ENCODE data around the gene TFDP2.

TFDP2 gene, protein sequence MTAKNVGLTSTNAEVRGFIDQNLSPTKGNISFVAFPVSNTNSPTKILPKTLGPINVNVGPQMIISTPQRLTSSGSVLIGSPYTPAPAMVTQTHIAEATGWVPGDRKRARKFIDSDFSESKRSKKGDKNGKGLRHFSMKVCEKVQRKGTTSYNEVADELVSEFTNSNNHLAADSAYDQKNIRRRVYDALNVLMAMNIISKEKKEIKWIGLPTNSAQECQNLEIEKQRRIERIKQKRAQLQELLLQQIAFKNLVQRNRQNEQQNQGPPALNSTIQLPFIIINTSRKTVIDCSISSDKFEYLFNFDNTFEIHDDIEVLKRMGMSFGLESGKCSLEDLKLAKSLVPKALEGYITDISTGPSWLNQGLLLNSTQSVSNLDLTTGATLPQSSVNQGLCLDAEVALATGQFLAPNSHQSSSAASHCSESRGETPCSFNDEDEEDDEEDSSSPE

DNA sequence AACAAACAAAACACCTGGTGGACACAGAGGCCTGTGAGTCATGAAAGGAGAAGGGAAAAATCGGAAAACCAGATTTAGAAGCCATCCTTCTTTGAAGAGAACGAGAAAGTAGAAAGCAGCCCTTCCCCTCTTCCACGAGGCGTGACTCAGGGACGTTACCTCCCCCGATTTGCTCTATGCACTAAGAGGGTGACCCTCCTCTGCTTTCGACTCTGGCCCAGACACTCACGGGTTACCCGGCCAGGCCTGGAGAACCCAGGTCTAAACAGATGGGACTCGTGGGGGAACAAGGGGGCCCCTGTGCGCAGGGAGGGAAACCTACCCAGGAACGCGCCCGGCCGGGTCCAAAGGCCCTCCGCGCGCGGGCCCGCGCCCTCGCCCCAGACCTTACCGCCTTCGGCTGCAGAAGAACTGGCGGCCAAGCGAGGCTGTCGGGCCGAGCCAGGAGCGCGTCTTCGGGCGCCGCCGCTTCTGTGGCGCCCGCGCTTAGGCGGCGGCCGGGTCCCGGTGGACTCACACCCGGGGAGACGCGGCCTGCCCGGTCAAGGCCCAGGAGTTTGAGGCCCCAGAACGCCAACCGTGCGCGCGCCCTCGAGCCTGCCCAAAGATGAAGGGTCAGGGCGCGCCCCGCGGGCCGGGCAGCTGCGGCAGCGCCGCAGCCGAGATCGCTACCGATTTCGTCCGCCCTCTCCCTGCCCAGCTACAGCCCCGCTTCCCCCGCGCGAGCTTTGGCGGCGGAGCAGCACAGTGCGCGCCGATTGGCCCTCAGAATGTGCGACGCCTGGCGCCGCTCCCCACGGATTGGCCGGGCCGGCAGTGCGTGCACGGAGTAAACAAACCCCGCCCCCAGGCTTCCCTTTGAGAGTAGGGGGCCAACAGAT is at the start of gene TFDP2:
TSS of gene TFDP2 (minus strand) at position 753 of the 881 bp plus-strand sequence. CDS start 47,795 bp downstream, outside the sequence.
- peak; percentile 70 to 72 for DNase-seq (ENCODE audit: low spot score in 2 of 2)
- H3K4me3 Mint-ChIP-seq: peak within 1 kb of the TSS; percentile 87
- no peaks in the 10 kb centered on the region for H3K27me3 Mint-ChIP-seq
- peak; percentile 99 for ATAC-seq (replicated peaks; ENCODE audit: extremely low read depth, poor library complexity, severe bottlenecking)
- peak within 1 kb of the TSS; percentile 89 for H3K27ac Mint-ChIP-seq (ENCODE audit: low read depth)
- no peaks in the 10 kb centered on the region for H3K9me3 Mint-ChIP-seq
- peaks cover 2% of the 10 kb centered on the region for H3K36me3 Mint-ChIP-seq (ENCODE audit: insufficient read depth)
- H3K4me1 Mint-ChIP-seq: peaks cover 27% of the 10 kb centered on the region

DNA sequence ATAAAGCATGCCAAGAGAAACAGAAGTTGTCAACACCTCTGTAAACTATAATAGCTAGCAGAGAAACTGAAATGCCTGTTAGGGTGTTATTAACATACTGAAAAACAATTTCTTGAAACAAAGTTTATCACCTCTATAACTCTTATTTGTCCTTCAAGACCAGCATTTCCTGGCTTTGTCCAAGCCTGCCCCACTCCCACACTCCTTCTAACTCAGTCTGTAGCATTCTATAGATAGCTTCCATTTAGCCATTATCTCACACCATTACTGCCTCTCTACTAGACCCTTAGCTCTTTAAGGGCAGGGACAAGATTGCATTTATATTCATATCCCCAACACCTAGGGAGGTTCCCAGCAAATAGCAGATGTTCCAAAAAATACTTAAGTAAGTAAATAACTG is 39.5 kb upstream of the TFDP2 start:
- H3K27ac Mint-ChIP-seq (ENCODE audit: low read depth): no peak overlapping the region

DNA sequence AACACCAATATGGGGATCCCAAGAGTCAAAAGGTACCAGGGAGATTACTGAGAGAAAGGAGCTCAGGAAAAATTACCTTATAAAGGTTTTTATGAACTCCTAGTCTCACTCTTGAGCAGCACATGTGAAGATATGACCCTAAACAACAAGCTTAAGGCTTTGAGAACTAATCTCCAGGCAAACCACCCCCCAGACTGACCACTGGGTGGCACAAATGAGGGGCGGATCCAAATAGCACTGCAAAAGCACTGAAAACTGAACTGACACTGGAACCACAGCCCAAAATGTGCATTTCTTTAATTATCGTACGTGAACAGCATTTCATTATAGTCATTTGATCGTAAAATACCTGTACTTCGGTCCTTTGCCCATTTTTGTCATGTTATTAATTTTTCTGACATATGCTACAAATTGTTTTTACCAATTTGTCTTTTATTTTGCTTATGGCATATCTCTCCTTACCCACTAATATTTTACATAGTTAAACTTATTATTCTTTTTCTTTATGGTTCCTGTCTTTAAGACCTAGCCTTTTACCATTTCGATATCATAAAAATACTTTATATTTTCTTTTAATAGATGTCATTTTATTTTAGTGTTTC is 31.5 kb upstream of the TFDP2 start:
- DNase-seq (ENCODE audit: low spot score in 2 of 2) (peak in 1 of 2 donors; percentile 23), ATAC-seq (replicated peaks; ENCODE audit: extremely low read depth, poor library complexity, severe bottlenecking) (no peak)
- no peaks in the 10 kb centered on the region for H3K9me3 Mint-ChIP-seq
- H3K36me3 Mint-ChIP-seq (ENCODE audit: insufficient read depth): peaks cover 20% of the 10 kb centered on the region
- H3K4me1 Mint-ChIP-seq: no peaks in the 10 kb centered on the region
- no peaks in the 10 kb centered on the region for H3K27me3 Mint-ChIP-seq
- H3K27ac Mint-ChIP-seq (ENCODE audit: low read depth): no peak overlapping the region
- no peak overlapping the region for H3K4me3 Mint-ChIP-seq

More for the DNA sequence above, 39.5 kb upstream of the TFDP2 start:
- H3K36me3 Mint-ChIP-seq (ENCODE audit: insufficient read depth): peaks cover 22% of the 10 kb centered on the region
- no peaks in the 10 kb centered on the region for H3K9me3 Mint-ChIP-seq
- no peaks in the 10 kb centered on the region for H3K27me3 Mint-ChIP-seq
- no peaks in the 10 kb centered on the region for H3K4me1 Mint-ChIP-seq
- no peak for ATAC-seq (replicated peaks; ENCODE audit: extremely low read depth, poor library complexity, severe bottlenecking)
- no peak for DNase-seq (ENCODE audit: low spot score in 2 of 2)
- H3K4me3 Mint-ChIP-seq: no peak overlapping the region

DNA sequence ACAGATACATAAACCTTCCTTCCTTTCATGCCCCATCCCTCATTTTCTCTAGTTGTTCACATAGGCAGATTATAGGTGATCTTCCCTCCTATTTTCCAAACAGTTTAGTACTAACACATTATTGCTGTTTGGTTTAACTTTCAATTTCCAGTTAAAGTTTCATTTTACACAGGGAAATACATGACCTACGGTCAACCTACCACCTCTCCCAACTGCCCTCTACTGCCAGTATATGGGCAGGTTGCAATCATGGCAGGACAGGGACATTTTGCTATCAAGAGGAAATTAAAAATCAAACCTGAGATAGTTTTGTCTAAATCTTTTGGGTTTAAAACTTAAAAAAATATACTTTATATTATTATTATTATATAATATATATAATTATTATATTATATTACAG is 26.1 kb upstream of the TFDP2 start:
- Mint-ChIP-seq H3K4me1 (no peaks in the 10 kb centered on the region), H3K36me3 (ENCODE audit: insufficient read depth) (peaks cover 20% of the 10 kb centered on the region), H3K4me3 (no peak overlapping the region), H3K9me3 (no peaks in the 10 kb centered on the region), H3K27ac (ENCODE audit: low read depth) (no peak overlapping the region), H3K27me3 (no peaks in the 10 kb centered on the region)
- ATAC-seq (replicated peaks; ENCODE audit: extremely low read depth, poor library complexity, severe bottlenecking) (no peak), DNase-seq (ENCODE audit: low spot score in 2 of 2) (no peak)

DNA sequence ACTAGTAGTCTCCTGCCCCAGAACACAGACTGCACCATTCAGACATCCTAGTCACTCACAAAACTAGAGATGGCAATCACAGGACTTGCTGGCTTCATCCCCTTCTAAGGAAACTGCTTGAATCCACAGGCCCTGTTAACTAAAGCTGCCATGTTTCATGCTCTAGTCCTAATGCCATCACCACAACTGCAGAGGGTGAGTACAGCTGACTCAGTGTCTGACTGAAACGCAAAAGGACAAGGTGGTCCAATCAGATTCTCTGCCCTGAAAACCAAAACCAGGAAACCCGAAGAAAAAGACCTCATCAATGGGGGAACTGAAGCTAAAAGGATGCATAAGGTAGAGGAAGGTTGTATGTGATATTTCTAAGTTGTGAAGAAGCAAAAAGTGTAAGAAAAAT is 25.2 kb upstream of the TFDP2 start:
- ATAC-seq (replicated peaks; ENCODE audit: extremely low read depth, poor library complexity, severe bottlenecking) (no peak), DNase-seq (ENCODE audit: low spot score in 2 of 2) (no peak)
- peaks cover 26% of the 10 kb centered on the region for H3K36me3 Mint-ChIP-seq (ENCODE audit: insufficient read depth)
- no peaks in the 10 kb centered on the region for H3K4me1 Mint-ChIP-seq
- H3K27me3 Mint-ChIP-seq: no peaks in the 10 kb centered on the region
- H3K27ac Mint-ChIP-seq (ENCODE audit: low read depth): no peak overlapping the region
- no peak overlapping the region for H3K4me3 Mint-ChIP-seq
- no peaks in the 10 kb centered on the region for H3K9me3 Mint-ChIP-seq

DNA sequence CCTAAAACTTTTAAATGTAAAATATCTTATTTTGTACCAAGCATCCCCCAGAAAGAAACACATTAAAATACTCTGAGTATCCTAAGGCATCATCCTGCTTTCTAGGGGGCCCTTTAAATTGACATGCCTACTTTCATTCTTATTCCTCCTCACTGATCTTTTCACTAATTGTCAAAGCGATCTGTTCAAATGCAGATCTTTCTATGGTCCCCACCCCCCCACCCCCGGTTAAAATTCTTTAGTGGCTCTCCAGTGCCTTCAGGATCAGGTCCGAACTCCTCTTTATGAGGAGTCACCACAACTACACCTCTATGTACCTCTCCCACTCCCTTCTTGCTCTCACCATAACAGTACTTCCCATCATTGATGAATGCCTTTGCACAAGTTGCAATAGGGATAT is 19.2 kb upstream of the TFDP2 start:
- H3K27me3 Mint-ChIP-seq: no peaks in the 10 kb centered on the region
- no peak overlapping the region for H3K27ac Mint-ChIP-seq (ENCODE audit: low read depth)
- H3K36me3 Mint-ChIP-seq (ENCODE audit: insufficient read depth): peaks cover 30% of the 10 kb centered on the region
- no peaks in the 10 kb centered on the region for H3K4me1 Mint-ChIP-seq
- no peaks in the 10 kb centered on the region for H3K9me3 Mint-ChIP-seq
- ATAC-seq (replicated peaks; ENCODE audit: extremely low read depth, poor library complexity, severe bottlenecking) (no peak), DNase-seq (ENCODE audit: low spot score in 2 of 2) (no peak)
- no peak overlapping the region for H3K4me3 Mint-ChIP-seq

DNA sequence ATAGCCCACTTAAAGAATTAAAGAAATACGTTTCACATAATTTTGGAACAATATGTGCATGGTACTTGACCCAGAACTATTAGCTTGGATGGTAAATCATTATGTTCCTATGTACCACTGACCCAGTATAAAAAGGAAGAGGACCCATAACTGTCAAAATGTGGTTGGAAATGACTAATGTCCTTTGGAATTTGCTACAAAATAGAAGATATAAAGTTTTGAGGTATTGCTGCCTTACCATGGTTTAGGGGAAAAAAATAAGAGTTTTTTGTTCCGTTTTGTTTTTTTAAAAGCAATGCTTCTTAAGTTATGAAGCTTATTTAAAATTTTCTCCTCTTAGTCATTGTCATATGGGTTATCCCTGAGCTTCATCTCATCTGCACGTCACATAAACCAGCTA is 15.8 kb upstream of the TFDP2 start:
- Mint-ChIP-seq H3K27me3 (no peaks in the 10 kb centered on the region), H3K36me3 (ENCODE audit: insufficient read depth) (peaks cover 31% of the 10 kb centered on the region), H3K4me3 (no peak overlapping the region), H3K4me1 (no peaks in the 10 kb centered on the region), H3K27ac (ENCODE audit: low read depth) (no peak overlapping the region), H3K9me3 (no peaks in the 10 kb centered on the region)
- no peak for ATAC-seq (replicated peaks; ENCODE audit: extremely low read depth, poor library complexity, severe bottlenecking)
- DNase-seq (ENCODE audit: low spot score in 2 of 2): no peak

DNA sequence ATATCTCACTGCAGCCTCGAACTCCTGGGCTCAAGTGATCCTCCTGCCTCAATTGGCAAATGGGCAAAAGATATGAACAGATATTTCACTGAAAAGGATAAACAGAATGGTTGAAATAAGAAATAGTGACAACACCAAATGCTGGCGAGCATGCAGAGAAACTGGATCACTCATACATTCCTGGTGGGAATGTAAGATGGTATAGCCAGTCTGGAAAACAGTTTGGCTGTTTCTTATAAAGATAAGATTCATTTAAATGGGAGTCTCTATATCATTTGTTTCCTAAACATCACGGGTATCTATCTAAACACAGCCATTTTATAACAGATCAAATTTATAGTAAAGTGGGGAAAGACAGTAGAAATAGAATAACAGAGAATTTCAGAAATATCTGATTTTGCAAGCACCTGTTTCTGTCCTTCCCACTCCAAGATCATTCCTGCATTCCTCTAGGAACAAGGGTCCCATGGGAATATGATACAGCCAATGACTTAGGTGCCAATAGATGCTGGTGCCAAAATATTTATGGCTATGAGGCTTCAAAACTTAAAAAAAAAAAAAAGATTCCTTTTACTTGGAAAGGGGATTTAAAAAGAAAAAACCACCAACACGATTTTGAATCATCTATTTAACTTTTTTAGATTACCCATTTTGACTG is 9.9 kb upstream of the TFDP2 start:
- Mint-ChIP-seq H3K36me3 (ENCODE audit: insufficient read depth) (peaks cover 9% of the 10 kb centered on the region), H3K4me3 (no peak overlapping the region), H3K27ac (ENCODE audit: low read depth) (no peak overlapping the region), H3K4me1 (no peaks in the 10 kb centered on the region), H3K27me3 (no peaks in the 10 kb centered on the region), H3K9me3 (no peaks in the 10 kb centered on the region)
- ATAC-seq (replicated peaks; ENCODE audit: extremely low read depth, poor library complexity, severe bottlenecking): no peak
- no peak for DNase-seq (ENCODE audit: low spot score in 2 of 2)

DNA sequence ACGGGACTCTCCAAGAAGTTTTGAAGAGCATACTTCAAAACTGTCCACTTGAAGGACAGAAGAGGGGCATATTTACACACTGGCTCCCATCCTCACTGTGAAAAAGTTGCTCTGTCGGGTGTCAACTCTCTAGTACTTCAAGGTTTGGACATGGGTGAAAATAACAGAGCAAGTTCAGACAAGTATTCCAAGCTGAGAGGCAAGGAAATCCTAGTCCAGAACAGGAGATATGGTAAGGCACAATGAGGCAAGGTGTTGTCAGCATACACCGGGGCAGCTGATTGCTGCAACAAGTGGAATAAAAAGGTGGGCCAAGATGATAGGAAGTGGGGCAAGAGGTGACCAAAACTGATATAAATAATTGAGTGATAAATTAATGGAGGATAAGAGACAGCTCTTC is 4.8 kb upstream of the TFDP2 start:
- Mint-ChIP-seq H3K36me3 (ENCODE audit: insufficient read depth) (peaks cover 2% of the 10 kb centered on the region), H3K4me3 (no peak overlapping the region), H3K9me3 (no peaks in the 10 kb centered on the region), H3K27me3 (no peaks in the 10 kb centered on the region), H3K27ac (ENCODE audit: low read depth) (no peak overlapping the region), H3K4me1 (no peaks in the 10 kb centered on the region)
- ATAC-seq (replicated peaks; ENCODE audit: extremely low read depth, poor library complexity, severe bottlenecking): no peak
- DNase-seq (ENCODE audit: low spot score in 2 of 2): no peak

DNA sequence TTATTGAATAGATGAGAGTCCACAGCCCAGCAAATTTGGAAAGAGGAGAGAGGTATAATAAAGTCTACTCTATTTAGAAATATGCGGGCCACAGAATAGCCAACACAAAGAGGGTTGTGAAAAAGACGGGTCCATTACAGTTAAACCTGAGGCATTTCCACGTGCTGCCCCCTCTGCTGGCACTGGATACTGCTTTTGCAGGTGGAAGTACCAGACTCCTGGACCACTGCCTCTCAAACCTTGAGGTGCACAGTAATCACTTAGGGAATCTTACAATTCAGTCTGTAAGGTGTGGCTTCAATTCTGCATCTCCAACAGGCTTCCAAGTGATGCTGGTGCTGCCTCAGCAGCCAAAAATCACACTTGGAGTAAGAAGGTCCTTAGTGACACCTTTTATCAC is 3.0 kb upstream of the TFDP2 start:
- Mint-ChIP-seq H3K4me1 (peaks cover 15% of the 10 kb centered on the region), H3K27me3 (no peaks in the 10 kb centered on the region), H3K9me3 (no peaks in the 10 kb centered on the region), H3K27ac (ENCODE audit: low read depth) (peak overlapping the region; percentile 5), H3K4me3 (no peak overlapping the region), H3K36me3 (ENCODE audit: insufficient read depth) (peaks cover 2% of the 10 kb centered on the region)
- no peak for DNase-seq (ENCODE audit: low spot score in 2 of 2)
- no peak for ATAC-seq (replicated peaks; ENCODE audit: extremely low read depth, poor library complexity, severe bottlenecking)

DNA sequence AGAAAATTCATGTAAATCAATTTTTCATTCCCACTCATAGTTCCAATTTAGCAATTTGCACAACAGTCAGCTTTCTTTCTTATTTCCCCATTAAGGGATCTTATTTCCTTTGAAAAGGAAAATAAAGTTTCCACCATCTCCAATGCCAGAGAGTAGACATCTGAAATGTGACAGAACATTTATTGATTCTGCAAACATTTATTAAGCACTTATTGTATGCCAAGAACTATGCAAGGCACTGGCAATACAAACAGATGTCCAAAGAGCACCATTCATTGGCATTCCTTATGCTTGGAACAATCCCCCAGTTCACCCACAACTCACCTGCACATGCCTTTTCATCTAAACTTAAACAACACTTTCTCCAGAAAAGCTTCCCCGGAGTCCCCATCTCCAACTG is 2.5 kb upstream of the TFDP2 start:
- Mint-ChIP-seq H3K4me1 (peaks cover 19% of the 10 kb centered on the region), H3K9me3 (no peaks in the 10 kb centered on the region), H3K27me3 (no peaks in the 10 kb centered on the region), H3K4me3 (no peak overlapping the region), H3K27ac (ENCODE audit: low read depth) (peak overlapping the region; percentile 5), H3K36me3 (ENCODE audit: insufficient read depth) (peaks cover 2% of the 10 kb centered on the region)
- ATAC-seq (replicated peaks; ENCODE audit: extremely low read depth, poor library complexity, severe bottlenecking) (no peak), DNase-seq (ENCODE audit: low spot score in 2 of 2) (no peak)

DNA sequence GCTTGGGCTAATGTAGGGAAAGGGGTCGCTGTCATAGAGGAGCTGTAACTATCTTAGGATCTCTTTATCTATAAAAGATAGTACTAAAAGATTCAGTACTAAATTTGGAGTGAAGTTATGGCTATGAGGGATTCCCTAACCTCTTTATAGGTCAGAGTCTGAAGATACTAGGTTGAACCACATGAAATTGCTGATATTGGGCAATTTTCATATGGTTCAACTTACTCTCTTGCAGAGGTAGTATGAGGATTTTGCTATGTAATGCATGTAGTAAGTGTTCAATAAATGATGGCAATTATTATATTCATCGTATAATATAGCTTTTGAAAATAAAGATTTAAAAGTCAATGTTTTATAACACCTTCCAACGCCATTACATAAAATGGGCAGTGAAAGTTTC is 1.9 kb upstream of the TFDP2 start:
- Mint-ChIP-seq H3K9me3 (no peaks in the 10 kb centered on the region), H3K4me1 (peaks cover 19% of the 10 kb centered on the region), H3K4me3 (no peak overlapping the region), H3K36me3 (ENCODE audit: insufficient read depth) (peaks cover 2% of the 10 kb centered on the region), H3K27me3 (no peaks in the 10 kb centered on the region), H3K27ac (ENCODE audit: low read depth) (no peak overlapping the region)
- ATAC-seq (replicated peaks; ENCODE audit: extremely low read depth, poor library complexity, severe bottlenecking): no peak
- no peak for DNase-seq (ENCODE audit: low spot score in 2 of 2)

All from central memory CD8-positive, alpha-beta T cell (primary cell).